Neuron (in vitro differentiated cells): Measurements from ENCODE around the gene C6orf62.
"Not testable (repeated sequence)": the region's sequence is repeated elsewhere in the genome, so short reads cannot be mapped to it uniquely, and the experiment has no call there.

Source experiments
- H2AFZ ChIP-seq: one replicate; pipeline ENCODE4 v1.6.1; 2013; ENCODE audit warnings: low read depth, mild to moderate bottlenecking, inconsistent platforms, low read length, moderate library complexity
- H3K27me3 ChIP-seq: one replicate; pipeline ENCODE4 v1.6.1; 2013; ENCODE audit warnings: low read length; ENCODE audit not compliant: insufficient read depth
- H3K36me3 ChIP-seq: one replicate; pipeline ENCODE4 v1.6.1; 2013; ENCODE audit warnings: low read length; ENCODE audit not compliant: insufficient read depth
- H3K4me1 ChIP-seq: one replicate; pipeline ENCODE4 v1.6.1; 2013; ENCODE audit warnings: low read length; ENCODE audit not compliant: insufficient read depth
- H3K4me3 ChIP-seq: 2 replicates; pipeline ENCODE4 v1.5.1; 2013; ENCODE audit warnings: mild to moderate bottlenecking, low read length, moderate library complexity
- H3K9me3 ChIP-seq: one replicate; pipeline ENCODE4 v1.6.1; 2013; ENCODE audit warnings: low read length

C6orf62 gene

GRCh38 chr6:24731456-24732134 lies 12.6 kb upstream of the C6orf62 start:
- H2AFZ ChIP-seq, H3K4me1 ChIP-seq, H3K27me3 ChIP-seq, H3K9me3 ChIP-seq, H3K4me3 ChIP-seq, H3K36me3 ChIP-seq: not testable (repeated sequence)

- not testable (repeated sequence) for H3K27me3 ChIP-seq, H3K9me3 ChIP-seq, H2AFZ ChIP-seq, H3K4me1 ChIP-seq, H3K36me3 ChIP-seq, H3K4me3 ChIP-seq
These were observed 11.7 kb upstream of the C6orf62 start for GRCh38 chr6:24730653-24731052.

GRCh38 chr6:24723270-24723669 lies 4.3 kb upstream of the C6orf62 start:
- no peaks in the 10 kb centered on the region for H3K9me3 ChIP-seq
- H3K4me3 ChIP-seq: no peak overlapping the region
- no peak overlapping the region for H2AFZ ChIP-seq

GRCh38 chr6:24721461-24722215 lies 2.7 kb upstream of the C6orf62 start:
- Histone ChIP-seq H3K9me3 (no peaks in the 10 kb centered on the region), H3K27me3 (no peaks in the 10 kb centered on the region), H3K4me1 (peaks cover 25% of the 10 kb centered on the region), H3K36me3 (peaks cover 16% of the 10 kb centered on the region), H2AFZ (peak overlapping the region; percentile 52), H3K4me3 (peak overlapping the region; percentile 66)

More at GRCh38 chr6:24723270-24723669, 4.3 kb upstream of the C6orf62 start:
- H3K36me3 ChIP-seq: peaks cover 5% of the 10 kb centered on the region
- H3K27me3 ChIP-seq: no peaks in the 10 kb centered on the region
- H3K4me1 ChIP-seq: peaks cover 10% of the 10 kb centered on the region

DNA sequence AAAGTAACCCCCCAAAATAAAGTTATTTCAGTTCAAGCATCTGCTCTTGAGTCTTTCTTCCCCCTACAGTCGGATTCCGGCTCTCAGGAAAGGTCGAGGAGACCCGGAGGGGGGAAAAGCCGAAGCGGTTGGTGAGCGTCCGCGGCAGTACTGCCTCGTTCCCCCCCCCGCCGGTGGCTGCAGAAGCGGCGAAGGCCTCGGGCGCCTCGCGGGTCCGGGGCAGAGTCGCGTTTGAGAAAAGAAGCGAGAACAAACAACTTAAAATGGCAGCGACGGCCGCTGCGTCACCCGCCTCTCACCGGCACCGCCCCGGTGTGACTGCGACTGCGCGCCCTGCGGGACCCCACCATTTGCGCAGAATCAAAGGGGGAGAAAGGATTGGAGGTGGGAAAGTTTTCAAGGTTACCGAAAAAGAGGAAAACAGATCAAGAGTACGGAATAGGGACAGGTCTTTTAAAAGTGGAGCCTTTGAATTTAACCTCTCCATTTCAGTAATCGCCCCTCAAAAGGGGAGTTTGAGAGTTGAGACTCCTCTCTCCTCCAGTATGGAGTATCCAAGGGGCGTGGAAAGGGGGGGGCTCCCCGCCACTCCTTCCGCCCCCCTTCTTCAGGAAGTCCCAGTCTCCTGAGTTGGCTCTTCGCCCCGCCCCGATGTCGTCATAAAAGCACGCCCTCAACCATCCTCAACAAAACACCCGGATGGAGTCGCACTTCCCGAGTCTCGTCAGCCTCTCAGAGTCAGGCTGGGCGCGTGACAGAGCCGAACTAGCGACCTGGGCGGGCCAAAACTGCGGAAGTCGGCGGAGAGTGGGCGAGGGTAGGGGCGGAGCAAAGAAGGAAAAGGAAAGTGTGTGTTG lies 1.9 kb upstream of the C6orf62 start:
- no peaks in the 10 kb centered on the region for H3K27me3 ChIP-seq
- peaks cover 24% of the 10 kb centered on the region for H3K36me3 ChIP-seq
- H2AFZ ChIP-seq: peak overlapping the region; percentile 52
- no peaks in the 10 kb centered on the region for H3K9me3 ChIP-seq
- H3K4me3 ChIP-seq: peak overlapping the region; percentile 99
- peaks cover 27% of the 10 kb centered on the region for H3K4me1 ChIP-seq

DNA sequence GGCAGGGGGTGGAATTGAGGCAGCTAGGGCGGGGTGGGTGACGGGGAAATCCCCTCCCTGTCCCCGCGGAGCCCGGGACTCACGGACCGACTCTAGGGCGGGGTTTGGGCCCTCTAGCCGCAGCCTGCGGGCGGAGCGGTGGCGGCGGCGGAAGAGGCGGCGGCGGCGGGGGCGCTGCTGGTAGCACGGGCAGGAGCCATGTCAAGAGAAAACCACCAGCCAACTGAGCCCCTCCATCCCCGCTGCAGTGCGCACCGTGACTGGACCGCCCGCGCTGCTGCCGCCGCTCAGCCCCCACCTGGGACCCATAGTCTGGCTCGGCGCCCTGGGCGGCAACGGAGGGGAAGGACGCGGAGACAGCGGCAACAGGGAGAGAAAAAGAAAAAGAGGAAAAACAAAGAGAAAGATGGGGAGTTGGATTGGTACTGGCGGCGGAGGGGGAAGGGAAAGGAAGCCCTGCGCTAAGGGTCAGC lies 1.2 kb upstream of the C6orf62 start:
- Histone ChIP-seq H3K4me3 (peak overlapping the region; percentile 99), H3K4me1 (peaks cover 27% of the 10 kb centered on the region), H3K27me3 (no peaks in the 10 kb centered on the region), H3K36me3 (peaks cover 30% of the 10 kb centered on the region), H2AFZ (no peak overlapping the region), H3K9me3 (no peaks in the 10 kb centered on the region)

DNA sequence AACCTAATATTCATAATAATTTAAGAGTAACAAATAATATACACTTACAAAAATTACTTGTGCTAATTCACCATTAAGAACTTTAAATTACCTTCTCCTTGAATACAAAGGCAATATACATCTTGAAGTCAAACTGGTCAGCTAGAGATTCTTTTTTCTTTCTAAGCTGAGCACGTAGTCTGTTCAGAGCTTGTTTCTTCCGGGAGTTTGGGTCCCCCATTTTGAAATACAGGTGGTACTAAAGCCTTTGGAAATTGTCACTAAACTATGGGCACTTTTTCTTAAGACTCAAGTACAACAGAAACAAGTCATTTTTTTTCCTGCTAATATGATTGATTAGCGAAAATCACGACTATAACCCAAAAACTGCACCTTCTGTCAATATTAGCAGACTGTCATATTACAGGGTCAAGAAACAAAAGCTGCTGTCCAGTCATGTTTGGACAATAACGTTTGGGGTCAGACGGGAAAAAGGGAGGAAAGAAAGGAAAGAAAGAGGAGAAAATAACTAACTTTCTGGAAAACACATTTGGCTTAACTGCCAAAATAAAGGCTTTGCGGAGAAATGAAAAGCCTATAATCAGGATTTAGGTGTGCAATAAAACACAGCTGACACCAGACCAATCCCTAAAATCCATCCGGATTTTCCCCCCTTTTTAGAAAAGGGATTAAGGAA lies 367 bp downstream of the C6orf62 start:
- Histone ChIP-seq H3K4me1 (peaks cover 27% of the 10 kb centered on the region), H2AFZ (no peak overlapping the region), H3K36me3 (peaks cover 46% of the 10 kb centered on the region)

DNA sequence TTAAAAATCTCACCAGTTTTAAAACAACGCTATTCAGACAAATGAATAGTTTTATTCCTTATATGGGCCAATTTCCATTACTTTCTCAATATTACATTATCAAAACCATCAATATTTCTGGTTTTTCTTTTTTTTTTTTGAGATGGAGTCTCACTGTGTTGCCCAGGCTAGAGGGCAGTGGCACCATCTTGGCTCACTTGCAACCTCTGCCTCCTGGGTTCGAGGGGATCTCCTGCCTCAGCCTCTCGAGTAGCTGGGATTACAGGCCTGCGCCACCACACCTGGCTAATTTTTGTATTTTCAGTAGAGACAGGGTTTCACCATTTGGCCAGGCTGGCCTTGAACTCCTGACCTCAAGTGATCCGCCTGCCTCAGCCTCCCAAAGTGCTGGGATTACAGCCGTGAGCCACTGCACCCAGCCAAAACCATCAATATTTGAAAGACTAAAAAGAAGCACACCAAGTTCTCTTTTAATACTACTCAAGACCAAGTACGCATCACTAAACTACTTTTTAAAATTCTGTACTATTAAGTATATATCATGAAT lies 2.3 kb downstream of the C6orf62 start:
- Histone ChIP-seq H3K4me3 (peak overlapping the region; percentile 99), H3K36me3 (peaks cover 65% of the 10 kb centered on the region)
- H3K27me3 ChIP-seq: not testable (repeated sequence)

More for the DNA sequence above, 367 bp downstream of the C6orf62 start:
- peaks cover 2% of the 10 kb centered on the region for H3K9me3 ChIP-seq
- peak overlapping the region; percentile 99 for H3K4me3 ChIP-seq
- no peaks in the 10 kb centered on the region for H3K27me3 ChIP-seq

DNA sequence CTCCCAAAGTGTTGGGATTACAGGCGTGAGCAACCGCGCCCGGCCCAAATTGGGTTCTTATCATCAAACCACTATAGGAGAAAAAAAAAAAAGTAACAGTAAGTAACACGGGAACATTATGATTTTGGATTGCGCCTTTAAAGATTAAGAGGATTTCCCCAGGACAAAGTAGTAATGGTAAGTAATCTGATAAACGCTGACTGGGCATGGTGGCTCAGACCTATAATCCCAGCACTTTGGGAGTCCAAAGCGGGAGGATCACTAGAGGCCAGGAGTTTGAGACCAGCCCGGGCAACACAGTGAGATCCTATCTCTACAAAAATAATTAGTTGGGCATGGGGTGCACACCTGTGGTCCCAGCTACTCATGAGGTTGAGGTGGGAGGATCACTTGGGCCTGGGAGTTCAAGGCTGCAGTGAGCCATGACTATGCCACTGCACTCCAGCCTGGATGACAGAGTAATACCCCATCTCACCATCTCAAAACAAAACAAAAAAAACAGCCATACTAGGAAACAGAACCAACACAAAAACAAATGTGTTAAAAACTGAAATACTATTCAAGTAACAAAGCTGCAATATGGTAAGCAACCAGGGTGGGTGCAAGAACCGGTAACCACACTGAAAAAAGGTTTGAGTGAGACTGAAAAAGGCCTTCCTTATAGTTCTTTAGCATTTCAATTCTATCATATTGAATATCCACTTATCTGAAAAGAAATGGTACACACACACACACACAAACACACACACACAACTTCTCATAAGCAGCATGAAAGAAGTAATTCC lies 8.2 kb downstream of the C6orf62 start:
- Histone ChIP-seq H3K4me3 (no peak overlapping the region), H3K36me3 (peaks cover 96% of the 10 kb centered on the region), H3K9me3 (peaks cover 2% of the 10 kb centered on the region), H3K27me3 (no peaks in the 10 kb centered on the region), H2AFZ (no peak overlapping the region), H3K4me1 (no peaks in the 10 kb centered on the region)

More for the DNA sequence above, 2.3 kb downstream of the C6orf62 start:
- H3K4me1 ChIP-seq: peaks cover 27% of the 10 kb centered on the region
- not testable (repeated sequence) for H3K9me3 ChIP-seq, H2AFZ ChIP-seq

DNA sequence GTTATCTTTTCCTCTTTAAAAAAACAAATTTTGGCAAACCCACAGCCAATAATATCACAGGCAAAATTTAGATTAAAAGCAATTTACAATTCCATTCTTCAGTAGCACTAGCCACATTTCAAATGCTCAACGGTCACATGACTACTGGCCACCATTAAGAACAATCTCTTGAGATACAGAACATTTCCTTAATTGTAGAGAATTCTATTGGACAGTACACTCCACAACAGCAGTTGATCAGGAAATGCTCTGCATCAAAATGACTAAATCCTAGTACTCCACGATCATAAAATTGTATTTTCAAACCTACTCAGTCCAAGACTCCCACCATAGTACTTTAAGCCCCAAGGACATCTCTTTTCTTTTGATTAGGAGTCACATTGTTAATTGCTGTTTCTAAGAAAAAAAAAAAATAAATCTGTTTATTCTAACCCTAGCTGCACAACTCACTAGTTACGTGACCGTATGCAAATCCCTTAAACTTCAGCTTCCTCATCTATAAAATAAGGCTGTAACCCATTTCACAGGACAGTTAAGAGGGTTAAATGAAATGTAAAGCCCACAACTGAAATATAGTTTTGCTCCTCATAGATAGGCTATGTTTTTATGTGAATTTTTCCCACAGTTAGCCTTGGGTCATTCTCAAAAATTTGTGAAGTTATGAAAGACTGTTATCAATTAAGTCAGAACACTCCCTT lies 9.8 kb downstream of the C6orf62 start:
- Histone ChIP-seq H3K36me3 (peaks cover 94% of the 10 kb centered on the region), H3K4me1 (no peaks in the 10 kb centered on the region), H3K4me3 (no peak overlapping the region), H3K9me3 (no peaks in the 10 kb centered on the region), H2AFZ (no peak overlapping the region), H3K27me3 (no peaks in the 10 kb centered on the region)

DNA sequence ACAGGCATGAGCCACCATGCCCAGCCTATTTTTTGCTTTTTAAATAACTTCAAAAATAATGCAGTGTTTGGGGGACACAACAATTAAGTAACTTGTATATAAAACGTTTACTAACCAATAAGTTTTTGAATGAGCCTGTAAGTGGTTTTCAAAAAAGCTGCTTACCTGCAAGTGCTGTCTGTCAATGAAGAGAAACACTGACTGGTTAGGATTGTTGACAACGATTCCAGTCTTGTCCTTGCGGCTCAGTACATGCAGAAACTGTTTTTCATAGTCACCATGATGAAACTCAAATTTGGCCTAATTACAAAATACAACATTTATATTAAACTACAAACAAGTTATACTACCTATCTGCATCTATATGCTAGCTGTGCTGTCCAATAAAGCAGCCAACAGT lies 10.3 kb downstream of the C6orf62 start:
- H3K4me3 ChIP-seq: no peak overlapping the region
- H3K36me3 ChIP-seq: peaks cover 94% of the 10 kb centered on the region
- H3K9me3 ChIP-seq: no peaks in the 10 kb centered on the region
- H3K27me3 ChIP-seq: no peaks in the 10 kb centered on the region
- H3K4me1 ChIP-seq: no peaks in the 10 kb centered on the region
- H2AFZ ChIP-seq: no peak overlapping the region
